CMK (cell line): ENCODE measurements around the gene ITGB3.

Experiments used
- DNase-seq: peaks from one replicate; pipeline ENCODE4 v3.0.0-alpha.2; 2010; ENCODE audit warnings: low read depth

The ITGB3 gene

DNA sequence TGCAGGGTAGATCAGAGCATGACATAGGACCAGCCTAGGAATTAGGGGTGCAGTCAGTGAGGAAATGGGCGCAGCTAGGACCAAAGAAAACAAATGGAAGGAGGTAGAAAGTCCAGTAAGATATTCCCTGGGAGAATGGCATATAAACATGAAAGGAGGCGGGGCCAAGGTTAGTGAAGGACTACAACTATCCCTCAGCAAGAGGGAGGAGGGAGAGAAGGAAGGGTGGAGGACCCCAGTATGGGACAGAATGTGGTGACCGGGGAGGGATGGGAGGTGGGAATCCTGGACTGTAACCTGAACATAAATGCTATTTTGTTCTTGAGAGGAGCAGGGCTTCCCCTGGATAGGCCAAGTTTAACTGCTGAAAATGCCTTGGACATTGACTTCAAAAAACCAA is 22.8 kb downstream of the ITGB3 start:
- no peak for DNase-seq

DNA sequence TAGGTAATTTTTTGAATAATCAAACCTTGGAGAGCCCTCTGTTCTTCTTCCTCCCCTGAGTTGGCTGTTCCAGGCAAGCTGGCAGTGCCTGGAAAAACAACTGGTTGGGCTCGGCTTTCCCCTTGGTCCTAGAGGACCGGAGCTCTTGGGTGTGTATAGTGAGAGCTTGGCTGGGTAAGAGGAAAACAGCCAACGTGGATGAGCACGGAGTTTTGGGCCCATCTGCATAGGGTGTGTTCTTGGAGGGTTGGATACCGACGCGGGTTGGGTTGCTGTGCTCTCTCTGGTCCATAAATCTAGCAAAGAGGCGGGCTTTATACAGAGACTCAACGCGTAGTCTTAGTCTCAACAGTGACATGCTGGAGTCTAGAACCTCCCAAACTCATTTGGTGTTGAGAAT is 23.2 kb downstream of the ITGB3 start:
- DNase-seq, result no peak

DNA sequence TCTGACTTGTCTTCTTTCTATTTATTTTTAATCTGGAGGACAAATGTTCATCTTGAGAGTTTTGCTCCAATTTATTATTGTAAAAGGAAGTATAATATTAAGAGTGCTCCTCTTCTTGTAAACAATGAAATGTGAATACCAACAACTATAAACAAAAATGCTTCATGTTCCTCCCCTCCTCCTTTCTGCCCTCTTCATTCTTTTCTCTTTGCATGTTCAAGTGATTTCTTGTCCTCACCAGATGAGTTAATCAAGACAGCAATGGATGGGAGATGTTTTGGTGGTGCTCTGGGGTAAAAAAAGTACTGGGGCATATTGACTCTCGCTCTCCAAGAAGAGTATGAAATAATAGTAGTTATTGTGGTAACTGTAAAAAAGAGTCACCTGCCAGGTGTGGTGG is 24.3 kb downstream of the ITGB3 start:
- no peak for DNase-seq

DNA sequence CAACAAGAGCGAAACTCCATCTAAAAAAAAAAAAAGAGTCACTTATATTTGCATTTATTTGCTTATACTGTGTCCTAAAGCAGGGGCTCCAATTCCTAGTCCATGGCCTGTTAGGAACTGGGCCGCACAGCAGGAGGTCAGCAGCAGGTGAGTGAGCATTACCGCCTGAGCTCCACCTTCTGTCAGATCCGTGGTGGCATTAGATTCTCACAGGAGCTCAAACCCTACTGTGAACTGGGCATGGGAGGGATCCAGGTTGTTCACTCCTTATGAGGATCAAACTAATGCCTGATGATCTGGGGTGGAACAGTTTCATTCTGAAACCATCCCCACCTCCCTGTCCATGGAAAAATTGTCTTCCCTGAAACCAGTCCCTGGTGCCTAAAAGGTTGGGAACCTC is 24.9 kb downstream of the ITGB3 start:
- DNase-seq, result no peak

DNA sequence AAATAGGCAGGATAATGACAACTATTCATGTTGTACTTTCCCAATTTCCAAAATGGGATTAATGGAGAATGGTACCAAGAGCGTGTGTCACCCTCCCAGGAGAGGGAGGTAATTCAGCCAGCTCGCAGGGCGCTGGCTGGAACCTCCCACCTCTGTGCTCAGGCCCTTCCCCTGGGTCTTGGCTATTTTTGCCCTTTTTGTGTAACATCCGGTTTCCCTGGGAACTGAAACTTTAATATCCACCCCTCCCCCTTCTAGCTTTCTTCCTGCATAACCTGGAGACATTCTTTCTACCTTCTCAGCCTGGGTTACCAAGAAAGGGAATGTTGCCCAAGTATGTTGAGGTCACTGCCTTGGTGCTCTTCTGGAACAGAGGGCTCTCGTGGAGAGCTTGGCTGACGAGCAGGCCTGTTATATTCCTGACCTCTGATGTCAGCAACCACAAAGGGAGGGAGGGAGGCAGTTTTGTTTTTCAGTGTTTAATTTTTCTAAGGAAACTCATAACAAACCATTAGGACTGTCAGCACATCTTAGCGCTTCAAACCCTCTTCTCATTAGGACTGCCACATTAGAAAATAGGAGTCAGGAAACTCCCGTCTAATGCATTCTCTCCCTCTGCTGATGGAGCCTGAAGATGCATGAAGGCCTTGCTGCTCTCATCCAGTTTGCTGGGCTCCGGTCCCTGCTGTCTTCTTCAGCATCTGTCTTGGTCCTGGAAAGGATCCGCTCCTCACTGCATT is 25.6 kb downstream of the ITGB3 start:
- DNase-seq, result no peak

DNA sequence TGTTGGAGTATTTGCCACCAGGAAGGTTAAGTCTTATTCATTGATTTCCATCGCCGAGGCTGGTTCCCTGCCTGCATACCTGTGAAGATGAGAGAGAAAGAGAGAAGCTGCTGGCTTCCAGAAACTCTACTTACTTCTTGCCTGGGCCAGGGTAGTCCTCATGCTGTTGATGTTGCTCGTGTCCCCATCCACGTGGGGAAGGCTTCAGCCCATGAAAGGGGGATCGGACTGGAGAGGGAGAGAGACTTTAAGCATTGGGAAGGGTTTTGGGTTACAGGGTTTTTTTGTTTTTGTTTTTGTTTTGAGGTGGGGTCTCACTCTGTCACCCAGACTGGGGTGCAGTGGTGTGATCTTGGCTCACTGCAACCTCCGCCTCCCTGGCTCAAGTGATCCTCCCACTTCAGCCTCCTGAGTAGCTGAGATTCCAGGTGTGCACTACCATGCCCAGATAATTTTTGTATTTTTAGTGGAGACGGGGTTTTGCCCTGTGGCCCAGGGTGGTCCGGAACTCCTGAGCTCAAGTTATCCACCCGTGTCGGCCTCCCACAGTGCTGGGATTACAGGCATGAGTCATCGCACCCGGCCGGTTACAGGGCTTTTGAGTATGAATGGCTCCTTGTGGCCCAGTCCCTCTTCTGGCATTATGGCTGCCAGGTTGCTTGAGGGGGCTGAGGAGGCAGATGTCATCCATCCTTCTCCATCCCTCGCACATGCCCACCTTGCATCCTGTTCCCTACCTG is 26.6 kb downstream of the ITGB3 start:
- DNase-seq, result no peak

GRCh38 chr17:47281216-47281615 is 27.6 kb downstream of the ITGB3 start:
- no peak for DNase-seq

DNA sequence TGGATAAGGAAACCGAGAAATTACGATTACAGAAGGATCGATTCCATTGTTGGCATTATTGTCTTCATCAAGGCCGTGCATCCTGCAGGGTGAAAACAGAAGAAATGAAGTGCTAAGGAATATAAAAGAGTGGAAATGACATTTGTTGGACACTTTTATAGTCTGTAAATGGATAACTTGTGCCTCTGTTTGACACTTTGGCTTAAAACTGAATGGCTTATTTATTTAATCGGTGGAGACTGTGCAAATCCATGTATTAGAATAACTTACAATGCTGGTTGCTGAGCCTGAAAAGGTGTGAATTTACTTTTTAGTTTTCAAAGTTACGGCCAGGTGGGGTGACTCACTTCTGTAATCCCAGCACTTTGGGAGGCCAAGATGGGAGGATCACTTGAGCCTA is 31.4 kb downstream of the ITGB3 start:
- DNase-seq, result no peak

DNA sequence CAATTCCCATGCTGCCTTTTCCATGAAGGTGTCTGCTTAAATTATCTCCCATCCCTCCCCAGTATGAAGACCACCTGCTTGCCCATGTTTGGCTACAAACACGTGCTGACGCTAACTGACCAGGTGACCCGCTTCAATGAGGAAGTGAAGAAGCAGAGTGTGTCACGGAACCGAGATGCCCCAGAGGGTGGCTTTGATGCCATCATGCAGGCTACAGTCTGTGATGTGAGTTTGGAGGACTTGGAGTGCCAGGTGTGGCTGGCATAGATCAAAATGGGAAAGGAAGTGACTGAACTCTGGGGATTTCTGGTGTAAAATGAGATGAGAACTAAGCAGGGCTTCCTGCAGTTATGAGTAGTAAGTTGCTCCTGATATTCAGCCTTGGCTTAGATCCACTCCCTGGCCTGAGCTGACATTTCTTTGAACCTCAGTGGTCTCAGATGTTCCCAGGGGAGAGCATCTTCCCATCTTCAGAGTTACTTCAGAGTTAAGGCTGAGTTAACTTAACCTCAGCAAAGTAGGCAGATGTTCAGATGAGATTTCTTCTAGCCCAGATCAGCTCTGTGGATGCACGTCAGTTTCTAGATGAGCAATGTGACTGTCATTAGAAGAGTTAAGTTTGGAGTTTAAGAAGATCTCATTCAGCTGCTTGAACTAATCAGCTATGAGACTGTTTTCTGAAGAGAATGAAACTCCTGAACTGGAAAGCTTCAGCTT is 32.7 kb downstream of the ITGB3 start:
- no peak for DNase-seq

- no peak for DNase-seq
These were observed 33.4 kb downstream of the ITGB3 start for GRCh38 chr17:47287068-47287467.

GRCh38 chr17:47287639-47288038 is 34.0 kb downstream of the ITGB3 start:
- DNase-seq, result no peak

DNA sequence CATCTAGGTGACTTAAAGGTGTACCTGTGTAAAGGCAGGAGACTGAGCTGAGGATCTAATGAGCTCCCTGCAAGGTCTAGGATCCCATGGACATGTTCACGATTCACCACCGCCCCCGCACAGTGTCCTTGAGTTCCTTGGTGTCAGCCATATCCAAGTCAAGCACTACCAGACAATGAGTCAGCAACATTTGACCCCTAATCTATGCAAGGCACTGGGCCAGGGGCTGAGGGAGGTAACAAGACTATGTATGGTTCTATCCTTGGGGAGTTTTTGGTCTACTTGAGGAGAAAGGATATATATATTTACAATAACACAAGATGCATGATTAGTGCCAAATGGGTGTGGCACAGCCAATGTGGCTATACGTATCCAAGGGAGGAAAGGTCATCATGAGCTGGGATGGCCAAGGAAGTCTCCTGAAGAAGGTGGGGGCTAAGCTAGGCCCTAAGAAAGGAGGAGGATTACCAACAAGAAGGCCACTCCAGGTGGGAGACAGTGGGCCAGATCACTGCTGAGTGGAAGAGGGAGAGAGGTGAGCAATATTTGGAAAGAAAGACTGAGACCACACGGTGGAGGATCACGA is 35.0 kb downstream of the ITGB3 start:
- DNase-seq, result no peak

DNA sequence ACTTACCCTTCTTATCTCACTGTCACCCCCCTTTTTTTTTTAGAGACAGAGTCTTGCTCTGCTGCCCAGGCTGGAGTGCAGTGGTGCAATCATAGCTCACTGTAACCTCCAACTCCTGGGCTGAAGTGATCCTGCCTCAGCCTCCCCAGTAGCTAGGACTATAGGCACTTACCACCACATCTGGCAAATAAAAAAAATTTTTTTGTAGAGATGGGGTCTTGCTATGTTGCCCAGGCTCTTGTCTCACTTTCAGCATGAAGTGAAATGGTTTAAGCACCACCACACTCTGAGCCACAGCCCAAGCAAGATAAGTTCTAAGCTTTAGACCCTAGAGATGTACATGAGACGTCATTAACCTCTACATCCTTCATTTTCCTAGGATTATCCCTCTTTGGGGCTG is 35.7 kb downstream of the ITGB3 start:
- no peak for DNase-seq

DNA sequence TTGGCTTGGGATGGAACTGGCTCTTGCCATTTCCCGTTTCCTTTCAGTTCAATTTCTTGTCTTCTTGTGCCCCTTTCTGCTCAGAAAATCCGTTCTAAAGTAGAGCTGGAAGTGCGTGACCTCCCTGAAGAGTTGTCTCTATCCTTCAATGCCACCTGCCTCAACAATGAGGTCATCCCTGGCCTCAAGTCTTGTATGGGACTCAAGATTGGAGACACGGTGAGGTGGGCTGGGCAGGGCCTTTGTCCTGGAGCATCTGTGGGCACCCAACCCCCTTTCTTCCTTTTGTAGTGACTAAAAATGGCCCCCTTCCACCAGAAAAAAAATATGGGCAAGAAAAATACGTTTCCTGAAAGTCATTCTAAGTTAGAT is 37.2 kb downstream of the ITGB3 start:
- DNase-seq, result no peak

DNA sequence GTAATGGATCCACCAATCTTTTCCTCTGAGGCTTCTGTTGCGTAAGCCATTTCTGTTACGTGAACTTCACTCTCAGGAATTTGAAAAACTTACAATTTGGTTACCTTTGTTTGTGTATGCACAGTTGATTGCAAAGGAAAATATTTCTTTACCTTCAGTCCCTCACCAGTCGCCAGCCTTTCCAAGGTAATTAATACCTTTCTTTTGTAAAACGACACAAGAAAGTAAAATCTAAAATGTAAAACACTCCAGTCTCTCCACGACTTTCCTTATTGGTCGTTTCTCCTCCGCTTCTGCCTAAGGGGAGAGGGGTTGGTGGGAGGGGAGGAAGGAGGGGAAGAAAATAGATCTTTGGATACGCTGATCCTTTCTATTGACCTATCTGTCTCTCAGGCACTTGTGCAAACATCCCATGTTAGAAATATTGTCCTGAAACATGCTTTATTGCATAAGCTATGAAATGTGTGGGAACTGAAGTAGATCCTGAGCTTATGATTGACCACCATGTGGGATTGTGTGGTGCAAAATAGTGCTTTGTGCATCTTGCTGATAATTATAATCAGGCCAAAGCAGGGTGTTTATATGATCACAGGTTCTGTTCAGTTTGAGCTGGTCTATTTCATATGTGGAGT is 37.7 kb downstream of the ITGB3 start:
- DNase-seq, result no peak

DNA sequence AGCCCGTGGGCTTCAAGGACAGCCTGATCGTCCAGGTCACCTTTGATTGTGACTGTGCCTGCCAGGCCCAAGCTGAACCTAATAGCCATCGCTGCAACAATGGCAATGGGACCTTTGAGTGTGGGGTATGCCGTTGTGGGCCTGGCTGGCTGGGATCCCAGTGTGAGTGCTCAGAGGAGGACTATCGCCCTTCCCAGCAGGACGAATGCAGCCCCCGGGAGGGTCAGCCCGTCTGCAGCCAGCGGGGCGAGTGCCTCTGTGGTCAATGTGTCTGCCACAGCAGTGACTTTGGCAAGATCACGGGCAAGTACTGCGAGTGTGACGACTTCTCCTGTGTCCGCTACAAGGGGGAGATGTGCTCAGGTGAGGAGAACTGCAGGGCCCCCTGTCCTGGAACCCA is 38.6 kb downstream of the ITGB3 start:
- DNase-seq, result no peak

GRCh38 chr17:47295037-47295873 is 41.6 kb downstream of the ITGB3 start:
- DNase-seq, result no peak

DNA sequence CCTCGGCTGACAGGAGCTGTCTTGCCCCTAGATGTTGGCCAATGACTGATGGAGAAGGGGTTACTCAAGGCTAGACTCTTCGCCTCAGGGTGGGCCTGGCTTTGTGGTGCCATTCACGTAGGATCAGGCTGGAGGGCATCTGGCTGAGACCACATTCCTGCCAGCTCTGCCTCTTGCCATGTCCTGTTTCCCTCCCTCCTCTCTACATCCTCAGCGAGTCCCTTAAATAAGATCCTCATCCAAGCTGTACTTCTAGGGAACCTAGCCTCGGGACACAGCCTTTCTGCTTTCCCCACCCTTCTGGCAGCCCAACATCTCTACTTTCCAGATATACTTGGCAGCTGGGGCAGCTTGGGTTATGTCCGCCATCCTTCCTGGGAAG is 42.2 kb downstream of the ITGB3 start:
- DNase-seq, result no peak

DNA sequence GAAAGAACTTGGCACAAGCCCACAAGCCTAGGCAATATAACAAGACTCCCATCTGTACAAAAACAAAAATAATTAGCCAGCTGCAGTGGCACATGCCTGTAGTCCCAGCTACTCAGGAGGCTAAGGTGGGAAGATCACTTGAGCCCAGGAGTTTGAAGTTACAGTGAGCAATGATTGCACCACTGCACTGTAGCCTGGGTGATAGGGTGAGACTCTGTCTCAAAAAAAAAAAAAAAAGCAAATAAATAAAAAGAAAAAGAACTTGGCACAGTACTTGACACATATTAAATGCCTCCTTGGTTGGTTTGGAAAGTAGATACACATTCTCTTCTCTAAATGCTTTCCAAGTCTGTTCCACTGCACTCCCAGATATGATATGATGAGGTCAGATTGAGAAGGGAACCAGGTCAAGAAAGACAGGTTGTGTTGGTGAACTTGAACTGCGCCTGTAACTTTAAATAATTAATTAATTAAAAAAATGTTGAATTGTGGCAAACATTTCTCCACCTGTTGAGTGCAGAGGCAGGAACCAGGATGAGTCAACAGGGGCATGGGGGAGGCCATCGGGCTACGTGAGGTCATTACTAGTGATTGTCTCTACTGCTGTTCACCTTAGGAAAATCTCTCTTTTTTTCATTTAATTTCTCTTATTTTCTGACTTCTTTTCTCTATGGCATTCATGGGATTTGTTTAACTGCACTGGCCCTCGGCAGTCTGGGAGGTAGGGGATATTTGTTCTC is 44.2 kb downstream of the ITGB3 start:
- DNase-seq, result no peak

DNA sequence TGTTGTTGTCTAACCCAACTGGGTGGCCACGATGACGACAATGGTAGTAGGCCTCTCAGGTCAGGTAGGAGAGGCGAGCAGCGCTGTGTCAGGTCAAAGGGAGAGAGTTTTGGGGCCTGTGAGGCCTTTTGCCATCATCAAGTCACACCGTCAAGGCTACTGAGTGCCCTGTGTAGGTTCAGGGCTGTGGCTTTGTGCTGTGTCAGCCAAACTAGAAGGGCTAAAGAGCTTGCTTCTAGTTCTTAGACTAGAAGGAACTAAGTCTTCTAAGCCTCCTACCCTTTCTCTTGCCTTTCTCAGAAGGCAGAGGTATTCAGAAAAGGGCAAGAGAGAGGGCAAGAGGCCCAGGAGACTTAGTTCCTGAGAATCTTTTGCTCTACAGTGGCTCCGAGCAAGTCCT is 45.1 kb downstream of the ITGB3 start:
- no peak for DNase-seq
